Astrocyte of the spinal cord (primary cell): ENCODE results near the gene MTMR3.

Experiments
- DNase-seq: peaks from one replicate; pipeline ENCODE4 v3.0.0; 2011; ENCODE audit warnings: low read depth, low spot score
- H3K4me3 ChIP-seq: 2 replicates; pipeline ENCODE4 v1.5.1; 2011; ENCODE audit warnings: low read depth, mild to moderate bottlenecking, low read length, moderate library complexity
- in situ Hi-C: cut with HindIII; loops from 2 replicates; pipeline ENCODE4 v1.10.0; 2017; ENCODE audit warnings: low sequenced_read_pairs
- TF ChIP-seq, protein P1 (sequence below): IDR thresholded peaks from 2 replicates; pipeline ENCODE4 v1.5.1; 2012; ENCODE audit warnings: low read depth, mild to moderate bottlenecking, low read length, inconsistent platforms

MTMR3 gene

DNA sequence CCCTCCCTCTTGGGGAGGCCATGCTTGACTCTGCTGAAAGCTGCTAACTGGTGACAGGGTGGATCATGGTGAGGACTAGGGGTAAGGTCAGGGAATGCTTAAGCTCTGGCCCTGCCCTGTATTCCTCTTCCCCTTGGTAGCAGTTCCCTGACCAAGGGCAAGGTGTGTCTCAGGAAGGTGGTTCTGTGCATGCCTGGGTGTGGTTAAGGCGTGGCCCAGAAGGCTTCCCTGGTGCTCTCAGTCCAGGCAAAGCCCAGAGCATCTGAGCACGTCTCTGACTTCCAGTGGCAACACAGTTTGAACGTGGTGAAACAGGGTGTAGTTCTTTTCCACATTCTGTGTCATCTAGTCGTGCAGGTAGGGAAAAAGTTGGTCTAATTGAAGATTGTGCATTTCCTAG, 144.2 kb downstream of the MTMR3 start:
- TF ChIP-seq, protein P1, sequence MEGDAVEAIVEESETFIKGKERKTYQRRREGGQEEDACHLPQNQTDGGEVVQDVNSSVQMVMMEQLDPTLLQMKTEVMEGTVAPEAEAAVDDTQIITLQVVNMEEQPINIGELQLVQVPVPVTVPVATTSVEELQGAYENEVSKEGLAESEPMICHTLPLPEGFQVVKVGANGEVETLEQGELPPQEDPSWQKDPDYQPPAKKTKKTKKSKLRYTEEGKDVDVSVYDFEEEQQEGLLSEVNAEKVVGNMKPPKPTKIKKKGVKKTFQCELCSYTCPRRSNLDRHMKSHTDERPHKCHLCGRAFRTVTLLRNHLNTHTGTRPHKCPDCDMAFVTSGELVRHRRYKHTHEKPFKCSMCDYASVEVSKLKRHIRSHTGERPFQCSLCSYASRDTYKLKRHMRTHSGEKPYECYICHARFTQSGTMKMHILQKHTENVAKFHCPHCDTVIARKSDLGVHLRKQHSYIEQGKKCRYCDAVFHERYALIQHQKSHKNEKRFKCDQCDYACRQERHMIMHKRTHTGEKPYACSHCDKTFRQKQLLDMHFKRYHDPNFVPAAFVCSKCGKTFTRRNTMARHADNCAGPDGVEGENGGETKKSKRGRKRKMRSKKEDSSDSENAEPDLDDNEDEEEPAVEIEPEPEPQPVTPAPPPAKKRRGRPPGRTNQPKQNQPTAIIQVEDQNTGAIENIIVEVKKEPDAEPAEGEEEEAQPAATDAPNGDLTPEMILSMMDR = no peak
- in situ Hi-C loops = no loop called here
- no peak overlapping the region for H3K4me3 ChIP-seq
- DNase-seq = no peak

- H3K4me3 ChIP-seq = no peak overlapping the region
- DNase-seq = no peak
- TF ChIP-seq, protein P1 = no peak
- in situ Hi-C loops = no loop called here
These were observed 144.8 kb downstream of the MTMR3 start for GRCh38 chr22:30027791-30028190.

GRCh38 chr22:30028731-30029130, 145.8 kb downstream of the MTMR3 start:
- TF ChIP-seq, protein P1 = no peak
- no peak overlapping the region for H3K4me3 ChIP-seq
- DNase-seq = no peak
- in situ Hi-C loops = no loop called here

DNA sequence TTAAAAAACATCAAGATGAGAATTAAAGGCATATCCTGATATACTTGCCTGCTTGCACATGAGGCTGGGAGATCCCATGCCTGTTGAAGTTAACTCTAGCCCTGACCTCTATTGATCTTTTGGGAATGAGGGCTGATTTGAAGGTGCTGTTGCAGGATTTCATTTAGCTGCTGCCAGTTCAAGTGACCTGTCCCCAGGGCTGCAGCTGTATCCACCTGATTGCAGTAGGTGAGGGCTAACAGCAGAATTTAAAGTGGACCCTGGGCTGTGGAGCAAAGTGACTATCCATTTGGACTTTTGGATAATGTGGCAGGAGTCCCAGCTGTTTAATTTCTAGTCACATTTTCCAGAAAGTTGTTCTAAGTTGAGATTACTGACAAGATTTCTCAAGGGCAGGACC, 146.5 kb downstream of the MTMR3 start:
- in situ Hi-C loops = no loop called here
- H3K4me3 ChIP-seq = no peak overlapping the region
- TF ChIP-seq, protein P1 = no peak
- DNase-seq = no peak

DNA sequence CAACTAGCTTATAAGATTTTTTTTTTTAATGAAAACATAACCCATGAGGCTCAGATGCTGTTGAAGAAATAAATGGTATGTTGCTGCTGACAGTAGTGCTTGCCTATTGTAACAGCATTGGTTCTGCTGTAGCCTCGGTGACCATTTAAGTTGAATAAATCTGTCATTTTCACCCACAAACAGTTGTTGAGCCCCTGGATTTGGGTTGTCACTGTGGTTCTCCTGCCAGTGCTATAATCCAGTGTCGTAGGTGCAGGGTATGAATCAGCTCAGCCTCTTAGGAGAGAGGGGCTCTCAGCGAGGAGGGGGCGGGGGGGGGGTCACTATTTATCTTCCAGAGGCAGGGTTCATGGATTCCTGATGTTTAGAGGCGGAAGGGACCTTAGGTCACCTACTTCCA, 147.4 kb downstream of the MTMR3 start:
- H3K4me3 ChIP-seq = no peak overlapping the region
- no peak for DNase-seq
- TF ChIP-seq, protein P1 = no peak
- in situ Hi-C loops = no loop called here

- H3K4me3 ChIP-seq = no peak overlapping the region
- TF ChIP-seq, protein P1 = no peak
- in situ Hi-C loops = no loop called here
- DNase-seq = no peak
These were observed 148.4 kb downstream of the MTMR3 start for GRCh38 chr22:30031328-30031727.
